SK-N-MC (cell line): ENCODE data around the gene CBFB.
"Not testable (repeated sequence)": the region's sequence is repeated elsewhere in the genome, so short reads cannot be mapped to it uniquely, and the experiment has no call there.

ENCODE experiments used
- EZH2 ChIP-seq: fragments of 200-600 bp; sonication (generic); IDR thresholded peaks from one replicate; pipeline ENCODE4 v1.6.1; 2017; ENCODE audit warnings: antibody characterized with exemption
- FOXP2 ChIP-seq: optimal IDR thresholded peaks from 2 replicates; pipeline ENCODE3; 2011; ENCODE audit warnings: mild to moderate bottlenecking, moderate library complexity; ENCODE audit not compliant: insufficient read depth; ENCODE audit errors: extremely low read length, control extremely low read depth
- POLR2AphosphoS5 ChIP-seq: IDR thresholded peaks from 2 replicates; pipeline ENCODE4 v1.6.1; 2012; ENCODE audit warnings: mild to moderate bottlenecking, low read depth, low read length, borderline replicate concordance

GRCh38 chr16:67041520-67041919 lies 12.6 kb downstream of the CBFB start:
- not testable (repeated sequence) for TF ChIP-seq POLR2AphosphoS5, EZH2, FOXP2
